ENCODE results near the gene CHN2.
"Not testable (repeated sequence)": the region's sequence is repeated elsewhere in the genome, so short reads cannot be mapped to it uniquely, and the experiment has no call there.

CHN2 gene

DNA sequence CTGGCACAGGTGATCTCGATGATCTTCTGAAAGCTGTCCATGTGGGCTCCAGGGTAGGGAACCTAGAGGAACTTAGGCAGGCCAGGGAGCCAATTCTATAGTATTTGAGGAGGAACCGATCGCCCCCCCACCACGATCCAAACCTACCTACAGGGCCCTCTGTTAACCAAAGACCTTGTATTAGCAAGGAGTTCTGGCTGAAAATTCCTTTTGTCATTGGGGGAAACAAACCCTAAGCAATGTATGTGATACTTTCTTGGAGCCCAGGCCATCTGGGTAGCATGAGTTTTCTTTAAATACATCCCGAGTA, 62.1 kb downstream of the CHN2 start:
- H3K27me3 ChIP-seq (ENCODE audit: control insufficient read depth, insufficient read depth, low read length), result no peaks in the 10 kb centered on the region
- H3K4me3 ChIP-seq (ENCODE audit: low read depth, low read length), result no peak overlapping the region
- H3K9me3 ChIP-seq (ENCODE audit: control insufficient read depth, insufficient read depth, low read length), result no peaks in the 10 kb centered on the region
- H3K4me1 ChIP-seq (ENCODE audit: control insufficient read depth, insufficient read depth, low read length), result 0 out of 2 replicates have a peak, but pooled peaks cover 4% of the 10 kb centered on the region
- H3K27ac ChIP-seq (ENCODE audit: low read depth, low read length), result no peak overlapping the region
- H3K9ac ChIP-seq (ENCODE audit: low read depth, low read length), result no peak overlapping the region
- H3K36me3 ChIP-seq (ENCODE audit: control insufficient read depth, insufficient read depth, low read length), result no peaks in the 10 kb centered on the region

DNA sequence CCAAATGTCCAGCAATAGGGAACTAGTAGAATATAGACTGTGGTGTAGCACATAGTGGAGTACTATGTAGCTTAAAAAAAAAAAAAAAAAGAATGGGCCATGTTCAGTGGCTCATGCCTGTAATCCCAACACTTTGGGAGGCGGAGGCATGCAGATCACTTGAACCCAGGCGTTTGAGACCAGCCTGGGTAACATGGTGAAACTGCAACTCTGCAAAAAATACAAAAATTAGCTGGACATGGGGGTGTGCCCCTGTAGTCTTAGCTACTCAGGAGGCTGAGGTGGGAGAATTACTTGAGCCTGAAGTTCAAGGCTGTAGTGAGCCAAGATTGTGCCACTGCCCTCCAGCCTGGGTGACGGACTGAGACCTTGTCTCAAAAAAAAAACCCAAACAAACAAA, 64.4 kb downstream of the CHN2 start:
- H3K27me3 ChIP-seq (ENCODE audit: control insufficient read depth, insufficient read depth, low read length), result no peaks in the 10 kb centered on the region
- H3K9me3 ChIP-seq (ENCODE audit: control insufficient read depth, insufficient read depth, low read length), result no peaks in the 10 kb centered on the region
- no peaks in the 10 kb centered on the region for H3K36me3 ChIP-seq (ENCODE audit: control insufficient read depth, insufficient read depth, low read length)
- no peak overlapping the region for H3K27ac ChIP-seq (ENCODE audit: low read depth, low read length)
- H3K4me1 ChIP-seq (ENCODE audit: control insufficient read depth, insufficient read depth, low read length), result 0 out of 2 replicates have a peak, but pooled peaks cover 4% of the 10 kb centered on the region
- H3K4me3 ChIP-seq (ENCODE audit: low read depth, low read length), result no peak overlapping the region
- no peak overlapping the region for H3K9ac ChIP-seq (ENCODE audit: low read depth, low read length)

DNA sequence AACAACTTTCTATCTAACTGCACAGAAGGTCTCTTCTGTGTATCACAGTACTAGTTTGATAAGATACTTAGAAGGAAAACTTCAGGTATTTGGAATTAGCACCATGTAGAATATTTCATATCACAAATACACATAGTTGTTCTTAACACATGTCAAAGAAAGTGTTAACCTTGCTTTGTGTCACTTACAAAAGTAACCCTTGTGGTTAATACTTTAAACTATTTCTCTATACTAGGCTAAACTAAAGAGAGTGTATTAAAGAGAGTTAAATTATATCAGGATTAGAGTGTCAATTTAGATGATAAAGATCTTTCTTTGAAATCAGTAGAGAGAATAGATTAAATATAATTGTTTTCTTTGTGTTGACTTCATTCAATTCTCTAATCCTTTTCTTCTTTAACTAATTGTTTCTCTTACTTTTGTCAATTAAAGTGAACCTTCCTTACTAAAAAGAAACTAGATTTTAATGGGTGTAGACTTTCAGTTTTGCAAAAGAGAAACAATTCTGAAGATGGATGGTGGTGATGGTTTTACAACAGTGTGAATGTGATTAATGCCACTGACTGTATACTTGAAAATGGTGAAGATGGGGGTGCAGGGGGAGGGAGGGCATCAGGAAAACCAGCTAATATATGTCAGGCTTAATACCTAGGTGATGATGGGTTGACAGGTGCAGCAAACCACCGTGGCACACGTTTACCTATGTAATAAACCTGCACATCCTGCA, 67.8 kb downstream of the CHN2 start:
- no peaks in the 10 kb centered on the region for H3K9me3 ChIP-seq (ENCODE audit: control insufficient read depth, insufficient read depth, low read length)
- no peak overlapping the region for H3K27ac ChIP-seq (ENCODE audit: low read depth, low read length)
- H3K4me1 ChIP-seq (ENCODE audit: control insufficient read depth, insufficient read depth, low read length), result no peaks in the 10 kb centered on the region
- H3K4me3 ChIP-seq (ENCODE audit: low read depth, low read length), result no peak overlapping the region
- no peak overlapping the region for H3K9ac ChIP-seq (ENCODE audit: low read depth, low read length)
- no peaks in the 10 kb centered on the region for H3K27me3 ChIP-seq (ENCODE audit: control insufficient read depth, insufficient read depth, low read length)
- no peaks in the 10 kb centered on the region for H3K36me3 ChIP-seq (ENCODE audit: control insufficient read depth, insufficient read depth, low read length)

DNA sequence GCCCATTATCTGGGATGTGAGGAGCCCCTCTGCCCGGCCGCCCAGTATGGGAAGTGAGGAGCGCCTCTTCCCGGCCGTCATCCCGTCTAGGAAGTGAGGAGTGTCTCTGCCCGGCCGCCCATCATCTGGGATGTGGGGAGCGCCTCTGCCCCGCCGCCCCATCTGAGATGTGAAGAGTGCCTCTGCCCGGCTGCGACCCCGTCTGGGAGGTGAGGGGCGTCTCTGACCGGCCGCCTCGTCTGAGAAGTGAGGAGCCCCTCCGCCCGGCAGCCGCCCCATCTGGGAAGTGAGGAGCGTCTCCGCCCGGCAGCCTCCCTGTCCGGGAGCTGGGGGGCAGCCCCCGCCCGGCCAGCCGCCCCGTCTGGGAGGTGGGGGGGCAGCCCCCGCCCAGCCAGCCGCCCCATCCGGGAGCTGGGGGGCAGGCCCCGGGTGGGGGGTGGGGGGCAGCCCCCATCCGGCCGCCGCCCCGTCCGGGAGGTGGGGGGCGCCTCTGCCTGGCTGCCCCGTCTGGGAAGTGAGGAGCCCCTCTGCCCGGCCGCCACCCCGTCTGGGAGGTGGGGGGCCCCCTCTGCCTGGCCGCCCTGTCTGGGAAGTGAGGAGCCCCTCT, 69.1 kb downstream of the CHN2 start:
- not testable (repeated sequence) for H3K27me3 ChIP-seq (ENCODE audit: control insufficient read depth, insufficient read depth, low read length); H3K9ac ChIP-seq (ENCODE audit: low read depth, low read length); H3K9me3 ChIP-seq (ENCODE audit: control insufficient read depth, insufficient read depth, low read length); H3K27ac ChIP-seq (ENCODE audit: low read depth, low read length); H3K4me3 ChIP-seq (ENCODE audit: low read depth, low read length); H3K36me3 ChIP-seq (ENCODE audit: control insufficient read depth, insufficient read depth, low read length); H3K4me1 ChIP-seq (ENCODE audit: control insufficient read depth, insufficient read depth, low read length)

DNA sequence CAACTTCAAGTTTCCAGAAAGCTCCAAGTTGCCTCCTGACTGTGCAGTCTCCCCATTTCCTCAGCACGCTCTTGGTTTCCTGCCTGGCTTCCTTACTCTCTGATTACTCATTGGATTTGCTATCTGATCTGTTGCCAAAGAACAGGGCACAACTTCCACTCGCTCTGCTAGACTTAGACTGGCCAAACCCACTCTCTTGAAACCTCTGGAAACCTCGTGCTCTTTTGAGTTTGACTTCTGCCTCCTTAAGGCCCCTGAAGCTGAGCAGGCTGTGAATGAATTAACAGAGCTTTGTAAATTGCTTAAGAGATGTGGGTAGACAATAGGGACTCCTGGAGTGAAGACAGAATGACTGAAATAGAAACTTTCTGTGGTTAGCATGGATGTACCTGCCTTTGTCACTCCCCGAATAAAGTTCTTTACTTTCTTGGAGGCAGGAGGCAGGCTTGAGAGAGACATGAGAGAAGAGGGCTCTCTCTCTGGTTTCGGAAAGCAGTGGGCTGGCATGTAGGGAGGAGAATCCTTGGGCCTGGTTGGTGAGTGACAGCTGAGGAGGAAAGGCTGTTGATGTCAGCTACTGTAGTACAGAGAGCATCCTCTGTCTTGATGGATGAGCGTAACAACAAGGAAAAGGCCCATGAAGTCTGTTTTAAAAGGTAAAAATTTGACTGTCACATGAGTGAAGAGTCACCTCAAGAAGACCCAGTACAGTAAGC, 70.8 kb downstream of the CHN2 start:
- no peak overlapping the region for H3K4me3 ChIP-seq (ENCODE audit: low read depth, low read length)
- no peaks in the 10 kb centered on the region for H3K4me1 ChIP-seq (ENCODE audit: control insufficient read depth, insufficient read depth, low read length)
- no peak overlapping the region for H3K27ac ChIP-seq (ENCODE audit: low read depth, low read length)

DNA sequence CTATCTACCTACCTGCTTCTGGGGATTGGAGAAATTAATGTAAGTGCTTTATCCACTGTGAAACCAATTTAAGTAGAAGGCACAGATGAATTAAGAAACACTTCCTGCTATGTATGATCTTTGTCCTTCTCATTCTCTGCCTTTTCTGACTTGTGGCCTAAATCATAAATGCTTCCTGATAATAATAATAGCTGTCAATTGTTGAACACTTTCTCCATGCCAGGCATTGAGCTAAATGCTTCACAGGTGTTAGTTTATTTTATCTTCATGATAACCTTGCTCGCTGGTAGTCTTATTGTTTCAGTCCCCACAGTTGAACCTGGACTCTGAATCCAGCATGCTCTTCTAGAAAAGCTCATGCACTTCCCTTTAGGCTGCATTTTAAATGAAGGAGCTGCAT, 75.4 kb downstream of the CHN2 start:
- Histone ChIP-seq H3K27ac (ENCODE audit: low read depth, low read length) (no peak overlapping the region), H3K4me1 (ENCODE audit: control insufficient read depth, insufficient read depth, low read length) (peaks cover 15% of the 10 kb centered on the region; the same call in 1 of the 2 replicates), H3K4me3 (ENCODE audit: low read depth, low read length) (no peak overlapping the region), H3K9me3 (ENCODE audit: control insufficient read depth, insufficient read depth, low read length) (no peaks in the 10 kb centered on the region), H3K9ac (ENCODE audit: low read depth, low read length) (no peak overlapping the region), H3K36me3 (ENCODE audit: control insufficient read depth, insufficient read depth, low read length) (no peaks in the 10 kb centered on the region), H3K27me3 (ENCODE audit: control insufficient read depth, insufficient read depth, low read length) (no peaks in the 10 kb centered on the region)

More for the DNA sequence above, 70.8 kb downstream of the CHN2 start:
- H3K9ac ChIP-seq (ENCODE audit: low read depth, low read length), result no peak overlapping the region
- no peaks in the 10 kb centered on the region for H3K36me3 ChIP-seq (ENCODE audit: control insufficient read depth, insufficient read depth, low read length)
- no peaks in the 10 kb centered on the region for H3K9me3 ChIP-seq (ENCODE audit: control insufficient read depth, insufficient read depth, low read length)
- no peaks in the 10 kb centered on the region for H3K27me3 ChIP-seq (ENCODE audit: control insufficient read depth, insufficient read depth, low read length)

DNA sequence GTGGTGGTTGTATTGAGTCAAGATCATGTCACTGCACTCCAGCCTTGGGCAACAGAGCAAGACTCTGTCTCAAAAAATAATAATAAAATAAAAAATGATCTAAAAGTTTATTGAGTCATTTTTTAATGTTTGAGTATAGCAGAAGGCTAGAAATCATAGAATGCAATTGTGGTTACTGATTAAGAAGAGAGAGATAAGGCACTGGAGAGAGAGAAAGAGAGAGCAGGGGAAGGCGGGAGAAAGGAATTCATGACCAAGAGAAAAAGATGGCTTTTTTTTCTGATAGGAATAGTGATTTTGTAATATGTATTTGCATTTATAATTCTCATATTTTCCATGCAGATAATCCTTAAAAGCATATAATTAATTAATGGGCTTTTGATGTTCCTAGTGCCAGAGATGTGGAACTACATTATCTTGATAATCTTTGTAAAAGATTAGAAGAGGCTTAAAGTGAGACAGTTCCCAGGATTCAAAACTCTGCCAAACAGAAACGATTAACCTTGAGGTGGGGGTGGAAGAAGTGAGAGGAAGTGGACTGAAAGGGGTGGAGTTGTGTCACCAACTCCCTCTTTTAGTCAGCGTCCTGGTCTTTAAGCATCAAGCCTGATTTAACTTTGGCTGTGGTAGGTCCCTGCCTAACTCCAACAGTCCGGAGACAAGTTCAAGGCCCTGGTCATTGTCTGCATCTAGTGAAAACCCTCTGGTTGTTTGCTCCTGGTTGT, 76.2 kb downstream of the CHN2 start:
- H3K4me1 ChIP-seq (ENCODE audit: control insufficient read depth, insufficient read depth, low read length), result peaks cover 18% of the 10 kb centered on the region; the same call in 1 of the 2 replicates
- no peaks in the 10 kb centered on the region for H3K27me3 ChIP-seq (ENCODE audit: control insufficient read depth, insufficient read depth, low read length)
- H3K9me3 ChIP-seq (ENCODE audit: control insufficient read depth, insufficient read depth, low read length), result no peaks in the 10 kb centered on the region
- H3K4me3 ChIP-seq (ENCODE audit: low read depth, low read length), result no peak overlapping the region
- no peaks in the 10 kb centered on the region for H3K36me3 ChIP-seq (ENCODE audit: control insufficient read depth, insufficient read depth, low read length)
- H3K27ac ChIP-seq (ENCODE audit: low read depth, low read length), result no peak overlapping the region
- H3K9ac ChIP-seq (ENCODE audit: low read depth, low read length), result no peak overlapping the region

DNA sequence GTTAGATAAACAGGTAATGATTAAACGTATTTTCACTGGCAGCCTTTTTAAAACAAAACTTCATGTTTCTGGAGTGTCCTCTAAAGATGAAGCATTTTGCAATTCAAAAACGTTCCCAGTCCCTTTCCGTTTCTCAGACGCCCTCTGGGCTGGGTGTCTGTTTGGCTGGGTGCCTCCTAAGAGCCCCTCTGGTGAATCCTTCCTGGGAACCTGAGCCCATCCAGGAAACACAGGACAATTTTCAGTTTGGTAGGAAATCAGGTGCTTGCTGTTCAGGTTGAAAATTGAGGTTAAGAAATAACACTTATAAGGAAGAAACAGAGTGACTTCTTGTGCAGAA, 76.7 kb downstream of the CHN2 start:
- no peak overlapping the region for H3K27ac ChIP-seq (ENCODE audit: low read depth, low read length)
- no peak overlapping the region for H3K4me3 ChIP-seq (ENCODE audit: low read depth, low read length)
- H3K36me3 ChIP-seq (ENCODE audit: control insufficient read depth, insufficient read depth, low read length), result no peaks in the 10 kb centered on the region
- peaks cover 23% of the 10 kb centered on the region; the same call in 1 of the 2 replicates for H3K4me1 ChIP-seq (ENCODE audit: control insufficient read depth, insufficient read depth, low read length)
- no peaks in the 10 kb centered on the region for H3K27me3 ChIP-seq (ENCODE audit: control insufficient read depth, insufficient read depth, low read length)
- H3K9me3 ChIP-seq (ENCODE audit: control insufficient read depth, insufficient read depth, low read length), result no peaks in the 10 kb centered on the region
- no peak overlapping the region for H3K9ac ChIP-seq (ENCODE audit: low read depth, low read length)

DNA sequence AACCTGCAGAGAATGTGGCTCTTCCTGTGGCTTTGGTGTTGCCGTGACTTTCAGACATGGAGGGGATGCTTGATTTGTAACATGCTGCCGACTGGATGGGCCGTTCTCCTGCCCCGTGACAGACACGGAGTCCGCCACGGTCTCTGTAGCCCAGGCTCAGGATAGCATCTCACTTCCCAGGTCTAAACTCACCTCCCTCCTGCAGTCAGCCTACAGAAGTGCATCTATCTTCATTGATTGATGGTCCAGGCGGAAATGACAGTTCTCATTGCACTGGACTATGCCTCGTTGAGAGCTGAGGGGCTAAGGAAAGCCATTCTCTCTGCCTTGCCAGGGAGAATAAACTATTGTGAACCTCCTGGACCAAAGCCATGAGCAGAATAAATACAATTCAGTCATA, 77.5 kb downstream of the CHN2 start:
- Histone ChIP-seq H3K4me3 (ENCODE audit: low read depth, low read length) (no peak overlapping the region), H3K36me3 (ENCODE audit: control insufficient read depth, insufficient read depth, low read length) (no peaks in the 10 kb centered on the region), H3K9ac (ENCODE audit: low read depth, low read length) (no peak overlapping the region), H3K9me3 (ENCODE audit: control insufficient read depth, insufficient read depth, low read length) (no peaks in the 10 kb centered on the region), H3K27ac (ENCODE audit: low read depth, low read length) (no peak overlapping the region), H3K27me3 (ENCODE audit: control insufficient read depth, insufficient read depth, low read length) (no peaks in the 10 kb centered on the region), H3K4me1 (ENCODE audit: control insufficient read depth, insufficient read depth, low read length) (peaks cover 30% of the 10 kb centered on the region)

DNA sequence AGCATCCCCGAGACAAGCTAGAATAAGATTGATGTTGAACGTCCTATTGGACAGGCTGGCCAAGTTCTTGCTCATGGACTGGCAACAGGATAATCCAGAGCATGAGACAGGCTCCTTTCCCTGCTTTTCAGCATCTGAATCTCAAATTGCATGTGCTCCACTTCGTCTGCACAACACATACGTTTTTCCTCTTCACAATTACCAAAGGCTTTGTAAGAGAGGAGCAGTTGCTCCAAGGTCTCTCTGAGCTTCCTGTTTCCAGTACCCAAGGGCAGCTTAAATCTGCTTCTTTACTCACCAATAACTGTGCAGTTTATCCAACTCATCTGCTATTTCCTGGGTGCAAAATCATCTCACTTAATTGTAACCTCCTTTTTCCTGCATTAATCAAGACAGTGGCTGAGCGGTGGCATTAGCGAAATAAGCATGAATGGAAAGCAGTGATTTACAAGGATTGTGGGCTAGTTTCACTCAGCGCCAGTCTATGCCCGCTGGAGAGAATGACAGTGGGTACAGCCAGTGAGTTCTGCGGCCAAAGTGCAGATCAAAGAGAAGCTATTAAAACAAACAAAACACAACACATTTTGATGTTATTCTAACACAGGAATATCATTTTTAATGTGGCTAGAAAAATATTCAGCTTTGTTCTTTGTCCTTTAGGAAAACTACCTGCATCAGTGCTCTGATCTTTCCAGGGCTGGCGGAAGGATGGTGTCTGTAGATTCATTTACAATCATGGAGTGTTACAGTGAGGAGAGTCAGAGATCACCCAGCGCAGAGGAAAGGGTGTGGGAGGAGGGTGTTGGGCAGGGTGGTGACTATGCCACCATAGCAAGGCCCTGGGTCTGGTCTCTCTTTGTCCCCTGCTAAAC, 79.8 kb downstream of the CHN2 start:
- no peak overlapping the region for H3K4me3 ChIP-seq (ENCODE audit: low read depth, low read length)

More for the DNA sequence above, 79.8 kb downstream of the CHN2 start:
- Histone ChIP-seq H3K27me3 (ENCODE audit: control insufficient read depth, insufficient read depth, low read length) (no peaks in the 10 kb centered on the region), H3K36me3 (ENCODE audit: control insufficient read depth, insufficient read depth, low read length) (no peaks in the 10 kb centered on the region), H3K9ac (ENCODE audit: low read depth, low read length) (no peak overlapping the region), H3K27ac (ENCODE audit: low read depth, low read length) (no peak overlapping the region), H3K9me3 (ENCODE audit: control insufficient read depth, insufficient read depth, low read length) (no peaks in the 10 kb centered on the region), H3K4me1 (ENCODE audit: control insufficient read depth, insufficient read depth, low read length) (peaks cover 30% of the 10 kb centered on the region)

Data from HUES48 (cell line).